IPS-18c (cell line): ENCODE data around the gene TMEM253.

Experiments used
- H3K4me3 ChIP-seq: 2 replicates; pipeline ENCODE4 v1.7.0; 2013; ENCODE audit warnings: low read depth, mild to moderate bottlenecking, low read length, moderate library complexity; ENCODE audit not compliant: insufficient read depth
- H3K9me3 ChIP-seq: one replicate; pipeline ENCODE4 v1.6.1; 2013; ENCODE audit warnings: mild to moderate bottlenecking, low read length, moderate library complexity; ENCODE audit not compliant: control insufficient read depth, insufficient read depth

TMEM253 gene

DNA sequence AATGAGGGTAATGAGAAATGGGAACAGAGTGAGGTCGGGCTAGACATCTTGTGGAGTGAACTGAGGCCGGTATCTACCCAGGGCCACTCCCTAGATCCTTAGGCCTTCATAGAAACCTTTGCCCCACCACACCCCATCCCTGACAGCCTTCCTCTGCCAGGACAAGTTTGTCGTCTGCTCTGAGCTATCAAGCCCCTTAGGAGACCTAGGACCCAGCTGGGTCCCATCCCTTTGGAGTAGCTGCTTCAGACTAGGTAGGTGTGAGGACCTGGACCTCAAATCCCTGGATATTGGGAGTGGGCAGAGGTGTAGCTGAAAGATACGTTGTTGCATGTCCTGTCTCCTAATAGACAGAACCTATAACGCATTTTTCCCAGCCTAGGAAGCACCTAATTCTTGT is at the start of gene TMEM253:
Gene TMEM253, plus strand, starts transcription at position 136 of the 400 bp plus-strand sequence. CDS start 278 bp downstream, outside the sequence.
- no peaks in the 10 kb centered on the region for H3K9me3 ChIP-seq
- H3K4me3 ChIP-seq, result no peak within 1 kb of the TSS; the same call in 1 of the 2 replicates

DNA sequence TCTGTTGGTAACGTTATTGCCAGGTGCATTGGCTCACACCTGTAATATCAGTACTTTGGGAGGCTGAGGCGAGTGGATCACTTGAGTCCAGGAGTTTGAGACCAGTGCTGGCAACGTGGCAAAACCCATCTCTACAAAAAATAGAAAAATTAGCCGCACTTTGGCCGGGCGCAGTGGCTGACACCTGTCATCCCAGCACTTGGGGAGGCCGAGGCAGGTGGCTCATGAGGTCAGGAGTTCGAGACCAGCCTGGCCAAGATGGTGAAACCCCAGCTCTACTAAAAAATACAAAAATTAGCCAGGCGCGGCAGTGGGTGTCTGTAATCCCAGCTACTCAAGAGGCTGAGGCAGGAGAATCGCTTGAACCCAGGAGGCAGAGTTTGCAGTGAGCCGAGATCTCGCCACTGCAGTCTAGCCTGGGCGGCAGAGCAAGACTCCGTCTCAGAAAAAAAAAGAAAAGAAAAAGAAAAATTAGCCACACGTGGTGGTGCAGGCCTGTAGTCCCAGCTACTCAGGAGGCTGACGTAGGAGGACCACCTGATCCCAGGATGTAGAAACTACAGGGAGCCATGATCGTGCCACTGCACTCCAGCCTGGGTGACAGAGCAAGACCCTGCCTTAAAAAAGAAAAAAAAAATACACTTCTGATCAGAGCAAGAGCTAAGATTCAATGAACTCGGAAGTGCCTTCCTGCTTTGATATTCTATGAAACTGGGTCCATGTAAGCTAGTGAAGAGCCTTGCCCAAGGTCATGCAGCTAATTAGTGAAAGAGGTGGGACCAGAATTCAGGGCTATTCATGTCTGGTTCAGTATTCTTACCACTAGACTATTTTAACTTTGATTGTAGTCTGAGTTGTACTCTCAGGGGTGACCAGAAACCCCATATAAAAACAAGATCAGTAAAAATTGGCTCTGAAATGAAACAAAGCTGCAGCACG is 47.4 kb upstream of the TMEM253 start:
- H3K9me3 ChIP-seq, result no peaks in the 10 kb centered on the region

GRCh38 chr14:21054123-21054767 is 46.6 kb upstream of the TMEM253 start:
- Histone ChIP-seq H3K9me3 (no peaks in the 10 kb centered on the region), H3K4me3 (no peak overlapping the region)

More for the DNA sequence above, 47.4 kb upstream of the TMEM253 start:
- H3K4me3 ChIP-seq, result no peak overlapping the region

GRCh38 chr14:21054768-21055145 is 46.1 kb upstream of the TMEM253 start:
- Histone ChIP-seq H3K4me3 (no peak overlapping the region), H3K9me3 (no peaks in the 10 kb centered on the region)

DNA sequence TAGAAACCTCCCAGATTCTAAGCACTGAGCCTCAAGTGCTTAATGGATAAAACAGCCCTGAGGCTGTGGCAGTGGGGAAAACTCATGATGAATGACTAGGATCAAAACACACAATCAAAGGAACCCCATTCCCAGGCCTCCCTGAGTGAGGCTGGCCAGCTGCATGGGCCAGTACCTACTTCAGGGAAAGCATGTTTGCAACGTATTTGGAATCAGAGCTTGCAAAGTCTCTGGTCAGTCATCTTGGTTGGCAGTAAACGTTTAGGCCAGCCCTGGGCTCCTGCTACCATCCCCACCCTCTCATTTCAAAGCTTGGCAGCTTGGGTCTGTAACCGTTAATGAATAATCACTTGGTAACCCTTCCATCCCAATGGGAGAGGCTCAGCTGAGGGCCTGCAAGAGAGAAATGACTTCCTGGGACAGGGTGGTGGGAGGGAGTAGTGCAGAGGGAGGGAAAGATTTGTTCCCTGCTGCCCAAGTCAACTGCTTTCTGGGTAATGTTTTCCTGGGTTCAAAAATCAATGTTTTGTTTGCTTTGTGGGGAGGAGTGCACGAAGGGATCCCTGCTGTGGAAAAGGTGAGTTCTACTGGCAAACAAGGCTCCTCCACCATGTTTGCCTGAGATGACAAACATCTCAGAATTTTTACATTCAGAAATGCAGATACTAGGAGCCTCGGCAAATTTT is 45.3 kb upstream of the TMEM253 start:
- no peaks in the 10 kb centered on the region for H3K9me3 ChIP-seq
- no peak overlapping the region for H3K4me3 ChIP-seq

DNA sequence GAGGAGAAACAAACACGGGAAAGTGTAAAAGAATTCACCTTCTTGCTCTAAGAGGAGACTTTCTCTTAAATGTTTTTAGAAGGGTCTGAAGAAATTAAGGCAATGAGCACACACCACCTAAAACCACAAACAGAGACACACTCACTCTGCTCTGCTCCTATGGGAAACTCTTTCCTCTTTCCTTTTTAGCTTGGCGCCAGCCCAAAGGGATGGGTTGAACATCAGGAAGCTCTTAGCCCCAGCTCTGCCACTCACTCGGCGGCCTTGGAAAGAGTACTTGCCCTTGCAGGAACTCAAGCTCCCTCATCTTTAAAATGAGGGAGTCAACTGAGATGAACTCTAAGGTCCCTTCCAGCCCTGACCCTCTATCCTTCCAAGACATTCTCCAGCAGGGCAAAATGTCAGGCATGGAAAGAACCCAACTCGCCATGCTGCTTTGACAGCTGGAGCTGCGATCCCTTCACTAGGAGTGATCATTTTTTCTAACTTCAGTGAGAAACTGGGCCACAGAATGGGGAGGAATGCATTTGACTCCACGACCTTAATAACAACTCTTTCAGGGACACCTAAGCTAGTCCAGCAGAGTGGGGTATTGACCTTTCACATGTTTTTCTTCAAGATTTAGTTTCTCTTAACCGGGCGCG is 44.2 kb upstream of the TMEM253 start:
- H3K9me3 ChIP-seq, result no peaks in the 10 kb centered on the region
- no peak overlapping the region for H3K4me3 ChIP-seq

- no peak within 1 kb of the TSS for H3K4me3 ChIP-seq
- H3K9me3 ChIP-seq, result no peaks in the 10 kb centered on the region
These were observed 42.8 kb upstream of the TMEM253 start, which contains the start of gene RNASE8 for GRCh38 chr14:21057803-21058675. Gene RNASE8, plus strand, starts transcription at chr14:21057822. Its CDS starts 71 bp downstream, at chr14:21057893.

DNA sequence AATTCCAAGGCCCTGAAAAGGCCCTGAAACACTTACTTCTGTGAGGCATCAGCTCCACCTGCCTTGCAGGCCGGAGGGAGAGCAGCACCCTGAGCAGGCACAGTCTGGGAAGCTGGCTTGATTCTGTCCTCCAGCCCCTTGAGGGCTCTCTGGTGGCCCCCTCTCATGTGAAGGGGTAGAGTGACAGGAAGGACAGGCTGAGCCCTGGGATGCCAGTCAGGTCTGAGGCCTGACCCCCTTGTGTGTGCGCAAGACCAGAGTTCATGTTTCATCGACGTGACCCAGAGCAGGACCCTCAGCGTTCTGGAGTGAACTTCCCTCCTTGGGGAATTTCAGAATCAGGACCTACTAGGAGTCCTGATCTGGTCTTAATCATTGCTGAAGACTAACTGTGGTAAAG is 42.0 kb upstream of the TMEM253 start:
- Histone ChIP-seq H3K4me3 (no peak overlapping the region), H3K9me3 (no peaks in the 10 kb centered on the region)

GRCh38 chr14:21059842-21060613 is 40.8 kb upstream of the TMEM253 start:
- Histone ChIP-seq H3K9me3 (no peaks in the 10 kb centered on the region), H3K4me3 (no peak overlapping the region)

GRCh38 chr14:21060614-21061346 is 40.1 kb upstream of the TMEM253 start:
- H3K9me3 ChIP-seq, result no peaks in the 10 kb centered on the region

GRCh38 chr14:21061347-21061668 is 39.6 kb upstream of the TMEM253 start:
- Histone ChIP-seq H3K9me3 (no peaks in the 10 kb centered on the region), H3K4me3 (no peak overlapping the region)

More at GRCh38 chr14:21060614-21061346, 40.1 kb upstream of the TMEM253 start:
- no peak overlapping the region for H3K4me3 ChIP-seq

GRCh38 chr14:21063479-21063878 is 37.4 kb upstream of the TMEM253 start:
- H3K4me3 ChIP-seq, result no peak overlapping the region
- no peaks in the 10 kb centered on the region for H3K9me3 ChIP-seq

DNA sequence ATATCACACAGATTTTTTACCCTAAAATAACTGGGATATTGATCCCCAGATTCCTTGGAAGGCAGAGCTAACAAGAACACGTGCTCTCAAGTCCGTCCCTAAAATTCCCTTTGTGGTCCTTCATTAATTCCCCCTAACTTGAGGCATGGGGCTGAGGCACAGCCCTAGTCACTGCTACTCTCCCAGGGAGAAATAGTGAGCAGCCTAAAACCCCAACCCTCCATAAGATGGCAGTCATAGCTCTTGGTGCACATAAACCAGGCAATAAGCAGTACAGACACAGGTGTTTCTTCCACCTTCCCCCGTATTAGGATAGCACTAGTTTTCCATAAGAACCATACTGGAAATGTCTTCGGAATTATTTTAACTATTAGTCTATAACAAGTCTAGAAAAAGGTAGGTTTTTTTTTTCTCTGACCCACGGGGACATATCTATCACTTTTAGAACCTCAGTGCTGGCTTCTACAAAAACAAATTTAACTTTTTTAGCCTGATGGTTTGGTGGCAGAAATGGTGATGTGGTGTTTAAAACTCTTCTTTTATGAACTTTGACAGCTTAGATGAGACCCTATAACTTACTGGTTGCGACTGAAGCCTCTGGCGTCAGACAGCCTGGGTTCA is 33.9 kb upstream of the TMEM253 start:
- Histone ChIP-seq H3K4me3 (no peak overlapping the region), H3K9me3 (no peaks in the 10 kb centered on the region)

GRCh38 chr14:21068521-21069387 is 32.1 kb upstream of the TMEM253 start:
- Histone ChIP-seq H3K4me3 (peak overlapping the region; percentile 87), H3K9me3 (no peaks in the 10 kb centered on the region)
